Naive thymus-derived CD4-positive, alpha-beta T cell (primary cell): ENCODE measurements around the gene GRAMD4. TPM values are rescaled to one million over a fixed set of nuclear protein-coding genes. Genes with fewer than 3 reads are reported as not detected.
A peak's percentile ranks its signal among the peaks of the same experiment; 100 is the strongest.

Experiments used
- ATAC-seq: fragments of 150-1000 bp; cut with Tn5 transposase; 2 replicates; pipeline ENCODE4 v1.10.0; 2021; ENCODE audit warnings: mild to moderate bottlenecking, moderate library complexity
- CTCF ChIA-PET: fragments of 350-600 bp; sonication (Branson Sonifier 250); formaldehyde crosslinking; loops from one replicate; lab custom pipeline; 2021; ENCODE audit warnings: antibody characterized with exemption; lab: Charles Lee
- POLR2A ChIA-PET: fragments of 350-600 bp; sonication (Branson Sonifier 250); formaldehyde crosslinking; loops from one replicate; lab custom pipeline; 2021; ENCODE audit warnings: antibody characterized with exemption, inconsistent platforms; lab: Charles Lee
- DNase-seq, 9 donors: peaks; one replicate each; pipeline versions ENCODE4 v3.0.0 to v3.0.0-alpha.2; 2020 to 2022; ENCODE audit warnings: mixed read lengths in 1 of 9
- H3K27ac ChIP-seq: one replicate; pipeline ENCODE4 v1.7.0; 2013; ENCODE audit warnings: mild to moderate bottlenecking, low read depth, low read length, moderate library complexity
- H3K27me3 ChIP-seq, 2 donors: one replicate each; pipeline ENCODE4 v1.7.0; 2013; ENCODE audit warnings: low read length in 2 of 2, mild to moderate bottlenecking in 2 of 2, moderate library complexity in 2 of 2; ENCODE audit not compliant: control insufficient read depth in 2 of 2, insufficient read depth in 2 of 2
- H3K36me3 ChIP-seq, 3 experiments: 1 replicate in 2 of 3; 2 replicates in 1 of 3; pipeline ENCODE4 v1.7.0; 2013; ENCODE audit warnings: low read length in 3 of 3, mild to moderate bottlenecking in 3 of 3, moderate library complexity in 1 of 3; ENCODE audit not compliant: insufficient read depth in 3 of 3, control insufficient read depth in 2 of 3
- H3K4me1 ChIP-seq, 2 donors: one replicate each; pipeline ENCODE4 v1.7.0; 2013; ENCODE audit warnings: low read length in 2 of 2, mild to moderate bottlenecking in 2 of 2, moderate library complexity in 1 of 2; ENCODE audit not compliant: control insufficient read depth in 2 of 2, insufficient read depth in 2 of 2
- H3K4me3 ChIP-seq: 2 replicates; pipeline ENCODE4 v1.7.0; 2013; ENCODE audit warnings: mild to moderate bottlenecking, low read length
- H3K9me3 ChIP-seq, 3 experiments: 1 replicate in 2 of 3; 2 replicates in 1 of 3; pipeline ENCODE4 v1.7.0; 2013; ENCODE audit warnings: low read length in 3 of 3; ENCODE audit not compliant: control insufficient read depth in 2 of 3
- H3K27ac Mint-ChIP-seq, 9 donors: one replicate each; pipeline ENCODE4 v1.8.0; 2020 to 2022; ENCODE audit warnings: mixed read lengths in 9 of 9, mild to moderate bottlenecking in 8 of 9, moderate library complexity in 5 of 9, inconsistent platforms in 2 of 9
- H3K27me3 Mint-ChIP-seq, 5 donors: one replicate each; pipeline ENCODE4 v1.8.0; 2021 to 2022; ENCODE audit warnings: mixed read lengths in 5 of 5, mild to moderate bottlenecking in 1 of 5
- H3K36me3 Mint-ChIP-seq, 5 donors: one replicate each; pipeline ENCODE4 v1.8.0; 2020 to 2022; ENCODE audit warnings: mixed read lengths in 5 of 5, mild to moderate bottlenecking in 3 of 5, inconsistent platforms in 1 of 5
- H3K4me1 Mint-ChIP-seq, 7 donors: one replicate each; pipeline ENCODE4 v1.8.0; 2020 to 2022; ENCODE audit warnings: mixed read lengths in 7 of 7, mild to moderate bottlenecking in 3 of 7, inconsistent platforms in 1 of 7
- H3K4me3 Mint-ChIP-seq, 10 donors: one replicate each; pipeline ENCODE4 v1.8.0; 2020 to 2022; ENCODE audit warnings: mild to moderate bottlenecking in 10 of 10, mixed read lengths in 10 of 10, moderate library complexity in 6 of 10, inconsistent platforms in 2 of 10
- H3K9me3 Mint-ChIP-seq, 11 donors: one replicate each; pipeline ENCODE4 v1.8.0; 2020 to 2022; ENCODE audit warnings: mixed read lengths in 11 of 11, mild to moderate bottlenecking in 4 of 11, inconsistent platforms in 1 of 11, moderate library complexity in 1 of 11
- intact Hi-C, 2 donors: fragments of 100-400 bp; cut with micrococcal nuclease; formaldehyde crosslinking; loops; one replicate each; pipeline ENCODE4 v1.15.1; 2023
- polyA plus RNA-seq, 2 donors: library from polyadenylated mRNA; unstranded; fragments of 300-500 nt; fragmentation: Illumina TruSeq; gene quantifications; one replicate each; pipeline ENCODE4 v1.2.3, GENCODE V29; 2021
- total RNA-seq, 6 experiments: library from RNA in 5 of 6; stranded (reverse) in 5 of 6; gene quantifications; 1 replicate in 5 of 6; 2 replicates in 1 of 6; pipeline ENCODE4 v1.2.3 and lab custom pipeline; 2021 to 2026

The GRAMD4 gene
- total and polyA plus RNA-seq, 7 experiments from 2014 or later = 2.1 to 48.5 (median 14.8) TPM

- POLR2A ChIA-PET = interaction anchor here (0.8 kb wide), 1 partner anchor 12 kb away, joined by 3 read pairs; no protein-coding TSS in a partner anchor
- ATAC-seq (no peak), DNase-seq (no peak)
- Mint-ChIP-seq H3K36me3 (peaks cover 14 to 49% (median 26%) of the 10 kb centered on the region in 5 donors), H3K27me3 (no peaks in the 10 kb centered on the region), H3K27ac (peak overlapping the region in 1 of 9 donors; percentile 1), H3K4me3 (no peak overlapping the region), H3K4me1 (peaks cover 0 to 9% (median 5%) of the 10 kb centered on the region in 7 donors), H3K9me3 (peaks cover 0 to 2% (median 0%) of the 10 kb centered on the region in 11 donors)
- peaks cover 29 to 97% (median 37%) of the 10 kb centered on the region in 3 experiments for H3K36me3 ChIP-seq
- CTCF ChIA-PET = no interaction called here
- H3K4me3 ChIP-seq = no peak overlapping the region
- H3K27ac ChIP-seq = no peak overlapping the region
- H3K27me3 ChIP-seq = no peaks in the 10 kb centered on the region
- no peaks in the 10 kb centered on the region for H3K9me3 ChIP-seq
- no peaks in the 10 kb centered on the region for H3K4me1 ChIP-seq
- intact Hi-C loops = no loop called here
These were observed 85.9 kb downstream of the GRAMD4 start for GRCh38 chr22:46706060-46706459.

- H3K9me3 ChIP-seq = no peaks in the 10 kb centered on the region
- ChIA-PET CTCF (no interaction called here), POLR2A (no interaction called here)
- DNase-seq (no peak), ATAC-seq (no peak)
- H3K27me3 ChIP-seq = no peaks in the 10 kb centered on the region
- H3K27me3 Mint-ChIP-seq = no peaks in the 10 kb centered on the region
- H3K27ac Mint-ChIP-seq = peak overlapping the region in 1 of 9 donors; percentile 38
- H3K36me3 ChIP-seq = peaks cover 31 to 100% (median 34%) of the 10 kb centered on the region in 3 experiments
- no peak overlapping the region for H3K4me3 Mint-ChIP-seq
- H3K9me3 Mint-ChIP-seq = peaks cover 0 to 2% (median 0%) of the 10 kb centered on the region in 11 donors
- peaks cover 0 to 9% (median 5%) of the 10 kb centered on the region in 7 donors for H3K4me1 Mint-ChIP-seq
- H3K27ac ChIP-seq = no peak overlapping the region
- no peak overlapping the region for H3K4me3 ChIP-seq
- H3K36me3 Mint-ChIP-seq = peaks cover 12 to 56% (median 32%) of the 10 kb centered on the region in 5 donors
- intact Hi-C loops = no loop called here
- no peaks in the 10 kb centered on the region for H3K4me1 ChIP-seq
These were observed 87.1 kb downstream of the GRAMD4 start for GRCh38 chr22:46707305-46707704.

GRCh38 chr22:46707827-46708570 lies 87.8 kb downstream of the GRAMD4 start:
- no peak overlapping the region for H3K4me3 ChIP-seq
- no peaks in the 10 kb centered on the region for H3K4me1 ChIP-seq
- Mint-ChIP-seq H3K4me1 (peaks cover 0 to 9% (median 5%) of the 10 kb centered on the region in 7 donors), H3K9me3 (peaks cover 0 to 2% (median 0%) of the 10 kb centered on the region in 11 donors), H3K27me3 (no peaks in the 10 kb centered on the region), H3K36me3 (peaks cover 12 to 52% (median 33%) of the 10 kb centered on the region in 5 donors), H3K4me3 (no peak overlapping the region), H3K27ac (no peak overlapping the region)
- CTCF ChIA-PET = no interaction called here
- no peak overlapping the region for H3K27ac ChIP-seq
- H3K27me3 ChIP-seq = no peaks in the 10 kb centered on the region
- ATAC-seq (no peak), DNase-seq (no peak)
- H3K9me3 ChIP-seq = no peaks in the 10 kb centered on the region
- POLR2A ChIA-PET = no interaction called here
- intact Hi-C loops = no loop called here
- peaks cover 29 to 96% (median 31%) of the 10 kb centered on the region in 3 experiments for H3K36me3 ChIP-seq

GRCh38 chr22:46708766-46709330 lies 88.7 kb downstream of the GRAMD4 start:
- H3K9me3 ChIP-seq = no peaks in the 10 kb centered on the region
- DNase-seq = no peak
- H3K36me3 Mint-ChIP-seq = peaks cover 12 to 54% (median 35%) of the 10 kb centered on the region in 5 donors
- peak overlapping the region in 2 of 9 donors; percentile 22 to 26 for H3K27ac Mint-ChIP-seq
- H3K27me3 ChIP-seq = no peaks in the 10 kb centered on the region
- H3K4me3 ChIP-seq = no peak overlapping the region
- CTCF ChIA-PET = no interaction called here
- no peak overlapping the region for H3K4me3 Mint-ChIP-seq
- no peaks in the 10 kb centered on the region for H3K27me3 Mint-ChIP-seq
- intact Hi-C loops = no loop called here
- peaks cover 0 to 8% (median 5%) of the 10 kb centered on the region in 7 donors for H3K4me1 Mint-ChIP-seq
- H3K27ac ChIP-seq = no peak overlapping the region
- peaks cover 29 to 91% (median 31%) of the 10 kb centered on the region in 3 experiments for H3K36me3 ChIP-seq
- peaks cover 0 to 2% (median 0%) of the 10 kb centered on the region in 11 donors for H3K9me3 Mint-ChIP-seq
- ATAC-seq = no peak
- H3K4me1 ChIP-seq = no peaks in the 10 kb centered on the region
- POLR2A ChIA-PET = interaction anchor here (1.4 kb wide), 1 partner anchor 8 kb away, joined by 3 read pairs; no protein-coding TSS in a partner anchor

- H3K4me1 Mint-ChIP-seq = peaks cover 5 to 17% (median 9%) of the 10 kb centered on the region in 7 donors
- H3K36me3 Mint-ChIP-seq = peaks cover 6 to 64% (median 35%) of the 10 kb centered on the region in 5 donors
- peaks cover 0 to 2% (median 0%) of the 10 kb centered on the region in 11 donors for H3K9me3 Mint-ChIP-seq
- peak overlapping the region in 3 of 9 donors; percentile 14 to 70 (median 14) for H3K27ac Mint-ChIP-seq
- intact Hi-C loops = no loop called here
- no peak overlapping the region for H3K4me3 ChIP-seq
- H3K9me3 ChIP-seq = no peaks in the 10 kb centered on the region
- ATAC-seq = no peak
- H3K4me3 Mint-ChIP-seq = no peak overlapping the region
- peaks cover 26 to 84% (median 29%) of the 10 kb centered on the region in 3 experiments for H3K36me3 ChIP-seq
- H3K27ac ChIP-seq = no peak overlapping the region
- POLR2A ChIA-PET = no interaction called here
- H3K27me3 Mint-ChIP-seq = no peaks in the 10 kb centered on the region
- no peaks in the 10 kb centered on the region for H3K4me1 ChIP-seq
- DNase-seq = no peak
- no peaks in the 10 kb centered on the region for H3K27me3 ChIP-seq
- CTCF ChIA-PET = no interaction called here
These were observed 90.6 kb downstream of the GRAMD4 start for GRCh38 chr22:46710806-46711205.

- no peaks in the 10 kb centered on the region for H3K27me3 ChIP-seq
- ChIA-PET POLR2A (no interaction called here), CTCF (interaction anchor here (0.6 kb wide), 1 partner anchor 18 kb away, joined by 4 read pairs; no protein-coding TSS in a partner anchor)
- intact Hi-C loops = no loop called here
- peaks cover 6 to 59% (median 31%) of the 10 kb centered on the region in 5 donors for H3K36me3 Mint-ChIP-seq
- no peak overlapping the region for H3K27ac ChIP-seq
- H3K36me3 ChIP-seq = peaks cover 18 to 78% (median 24%) of the 10 kb centered on the region in 3 experiments
- H3K4me3 ChIP-seq = no peak overlapping the region
- DNase-seq (no peak), ATAC-seq (no peak)
- H3K9me3 ChIP-seq = no peaks in the 10 kb centered on the region
- no peak overlapping the region for H3K4me3 Mint-ChIP-seq
- no peaks in the 10 kb centered on the region for H3K4me1 ChIP-seq
- peaks cover 0 to 2% (median 0%) of the 10 kb centered on the region in 11 donors for H3K9me3 Mint-ChIP-seq
- no peaks in the 10 kb centered on the region for H3K27me3 Mint-ChIP-seq
- H3K4me1 Mint-ChIP-seq = peaks cover 5 to 17% (median 9%) of the 10 kb centered on the region in 7 donors
- H3K27ac Mint-ChIP-seq = peak overlapping the region in 2 of 9 donors; percentile 14 to 28
These were observed 92.1 kb downstream of the GRAMD4 start for GRCh38 chr22:46712288-46712687.
